Liver (tissue), 3 donors: ENCODE results near the gene VPS25.

ENCODE experiments used
- EGR1 ChIP-seq, 2 donors: IDR thresholded peaks; 2 replicates each; pipeline ENCODE4 v1.6.1; 2016 to 2018; ENCODE audit warnings: antibody characterized with exemption in 2 of 2, low read depth in 2 of 2
- FOXA1 ChIP-seq: IDR thresholded peaks from 2 replicates; pipeline ENCODE4 v1.6.1; 2016; ENCODE audit warnings: antibody characterized with exemption
- GABPA ChIP-seq, 2 donors: IDR thresholded peaks in 1 of 2; conservative IDR thresholded peaks in 1 of 2; 2 replicates each; pipeline ENCODE4 v1.6.1; 2016; ENCODE audit warnings: antibody characterized with exemption in 2 of 2, mild to moderate bottlenecking in 1 of 2, moderate library complexity in 1 of 2
- HNF4G ChIP-seq: IDR thresholded peaks from 2 replicates; pipeline ENCODE4 v1.6.1; 2016; ENCODE audit warnings: antibody characterized with exemption
- SP1 ChIP-seq: IDR thresholded peaks from 2 replicates; pipeline ENCODE4 v1.6.1; 2018; ENCODE audit warnings: antibody characterized with exemption, mild to moderate bottlenecking
- TAF1 ChIP-seq: conservative IDR thresholded peaks from 2 replicates; pipeline ENCODE4 v1.6.1; 2016; ENCODE audit warnings: antibody characterized with exemption, mild to moderate bottlenecking
- YY1 ChIP-seq: IDR thresholded peaks from 2 replicates; pipeline ENCODE4 v1.6.1; 2016; ENCODE audit warnings: antibody characterized with exemption, mild to moderate bottlenecking
- TF ChIP-seq, protein P1 (sequence below): IDR thresholded peaks from 2 replicates; pipeline ENCODE4 v1.6.1; 2016; ENCODE audit warnings: antibody characterized with exemption
- TF ChIP-seq, protein P2 (sequence below): fragments of 150-350 bp; IDR thresholded peaks from 2 replicates; pipeline ENCODE4 v1.5.1; 2017; ENCODE audit warnings: improper control_type of control experiment, low read depth, low read length; ENCODE audit not compliant: missing input control
- TF ChIP-seq, protein P3 (sequence below): IDR thresholded peaks from 2 replicates; pipeline ENCODE4 v1.6.1; 2016; ENCODE audit warnings: antibody characterized with exemption
- TF ChIP-seq, protein P4 (sequence below): IDR thresholded peaks from 2 replicates; pipeline ENCODE4 v1.6.1; 2016; ENCODE audit warnings: antibody characterized with exemption
- donor health status: healthy.
- donor health status: healthy.

DNA sequence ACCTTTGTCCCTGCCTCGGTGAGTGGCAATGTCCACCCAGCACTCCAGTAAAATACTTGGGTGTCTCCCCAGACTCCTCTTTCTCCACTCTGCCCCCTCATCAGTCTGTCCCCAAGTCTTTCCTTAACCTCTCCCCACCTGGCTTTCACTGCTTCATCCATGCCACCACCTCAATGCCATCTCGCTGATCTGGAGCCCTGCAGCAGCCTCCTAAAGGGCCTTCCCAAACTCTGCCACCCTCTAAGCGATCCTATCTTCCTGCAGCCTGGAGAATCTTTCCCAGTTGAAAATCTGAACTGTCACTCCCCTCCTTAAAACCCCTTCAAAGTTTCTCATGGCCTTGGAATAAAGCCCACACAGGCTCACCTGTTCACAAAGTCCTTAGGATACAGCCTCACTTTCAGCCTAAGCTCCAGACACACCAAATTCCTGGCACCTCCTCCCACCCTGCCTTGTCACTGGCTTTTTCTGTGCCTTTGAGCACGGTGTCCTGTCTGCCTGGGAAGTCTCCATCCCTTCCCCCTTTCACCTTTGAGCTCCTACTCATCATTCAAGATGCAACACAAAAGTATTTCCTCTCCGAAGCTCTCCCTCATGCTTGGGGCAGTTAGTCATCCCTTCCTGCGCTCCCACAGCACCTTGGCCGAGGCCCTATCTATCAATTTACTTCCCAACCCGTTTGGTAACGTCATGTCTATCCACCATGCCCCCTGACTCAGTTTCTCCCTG, 10.0 kb downstream of the VPS25 start:
- TF ChIP-seq, protein P1, sequence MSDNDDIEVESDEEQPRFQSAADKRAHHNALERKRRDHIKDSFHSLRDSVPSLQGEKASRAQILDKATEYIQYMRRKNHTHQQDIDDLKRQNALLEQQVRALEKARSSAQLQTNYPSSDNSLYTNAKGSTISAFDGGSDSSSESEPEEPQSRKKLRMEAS: no peak
- TF ChIP-seq, protein P2, sequence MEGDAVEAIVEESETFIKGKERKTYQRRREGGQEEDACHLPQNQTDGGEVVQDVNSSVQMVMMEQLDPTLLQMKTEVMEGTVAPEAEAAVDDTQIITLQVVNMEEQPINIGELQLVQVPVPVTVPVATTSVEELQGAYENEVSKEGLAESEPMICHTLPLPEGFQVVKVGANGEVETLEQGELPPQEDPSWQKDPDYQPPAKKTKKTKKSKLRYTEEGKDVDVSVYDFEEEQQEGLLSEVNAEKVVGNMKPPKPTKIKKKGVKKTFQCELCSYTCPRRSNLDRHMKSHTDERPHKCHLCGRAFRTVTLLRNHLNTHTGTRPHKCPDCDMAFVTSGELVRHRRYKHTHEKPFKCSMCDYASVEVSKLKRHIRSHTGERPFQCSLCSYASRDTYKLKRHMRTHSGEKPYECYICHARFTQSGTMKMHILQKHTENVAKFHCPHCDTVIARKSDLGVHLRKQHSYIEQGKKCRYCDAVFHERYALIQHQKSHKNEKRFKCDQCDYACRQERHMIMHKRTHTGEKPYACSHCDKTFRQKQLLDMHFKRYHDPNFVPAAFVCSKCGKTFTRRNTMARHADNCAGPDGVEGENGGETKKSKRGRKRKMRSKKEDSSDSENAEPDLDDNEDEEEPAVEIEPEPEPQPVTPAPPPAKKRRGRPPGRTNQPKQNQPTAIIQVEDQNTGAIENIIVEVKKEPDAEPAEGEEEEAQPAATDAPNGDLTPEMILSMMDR: no peak
- TF ChIP-seq, protein P3, sequence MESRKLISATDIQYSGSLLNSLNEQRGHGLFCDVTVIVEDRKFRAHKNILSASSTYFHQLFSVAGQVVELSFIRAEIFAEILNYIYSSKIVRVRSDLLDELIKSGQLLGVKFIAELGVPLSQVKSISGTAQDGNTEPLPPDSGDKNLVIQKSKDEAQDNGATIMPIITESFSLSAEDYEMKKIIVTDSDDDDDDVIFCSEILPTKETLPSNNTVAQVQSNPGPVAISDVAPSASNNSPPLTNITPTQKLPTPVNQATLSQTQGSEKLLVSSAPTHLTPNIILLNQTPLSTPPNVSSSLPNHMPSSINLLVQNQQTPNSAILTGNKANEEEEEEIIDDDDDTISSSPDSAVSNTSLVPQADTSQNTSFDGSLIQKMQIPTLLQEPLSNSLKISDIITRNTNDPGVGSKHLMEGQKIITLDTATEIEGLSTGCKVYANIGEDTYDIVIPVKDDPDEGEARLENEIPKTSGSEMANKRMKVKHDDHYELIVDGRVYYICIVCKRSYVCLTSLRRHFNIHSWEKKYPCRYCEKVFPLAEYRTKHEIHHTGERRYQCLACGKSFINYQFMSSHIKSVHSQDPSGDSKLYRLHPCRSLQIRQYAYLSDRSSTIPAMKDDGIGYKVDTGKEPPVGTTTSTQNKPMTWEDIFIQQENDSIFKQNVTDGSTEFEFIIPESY: no peak
- TF ChIP-seq, protein P4, sequence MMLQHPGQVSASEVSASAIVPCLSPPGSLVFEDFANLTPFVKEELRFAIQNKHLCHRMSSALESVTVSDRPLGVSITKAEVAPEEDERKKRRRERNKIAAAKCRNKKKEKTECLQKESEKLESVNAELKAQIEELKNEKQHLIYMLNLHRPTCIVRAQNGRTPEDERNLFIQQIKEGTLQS: no peak
- TF ChIP-seq YY1: no peak
- no peak for TF ChIP-seq EGR1 (IDR thresholded peaks at IDR 0.05; ENCODE audit: low read depth in 2 of 2)
- no peak for TF ChIP-seq HNF4G
- no peak for TF ChIP-seq TAF1
- no peak for TF ChIP-seq FOXA1
- TF ChIP-seq GABPA (IDR thresholded peaks at IDR 0.05 in 1 of 2, conservative IDR thresholded peaks at IDR 0.05 in 1 of 2): no peak
- TF ChIP-seq SP1: no peak
